Measurements from ENCODE around the gene AMN1. TPM values are rescaled to one million over a fixed set of nuclear protein-coding genes. Genes with fewer than 3 reads are reported as not detected.

Gene AMN1
- total RNA-seq, 1 donor from 2014 or later, result 3.9 TPM

DNA sequence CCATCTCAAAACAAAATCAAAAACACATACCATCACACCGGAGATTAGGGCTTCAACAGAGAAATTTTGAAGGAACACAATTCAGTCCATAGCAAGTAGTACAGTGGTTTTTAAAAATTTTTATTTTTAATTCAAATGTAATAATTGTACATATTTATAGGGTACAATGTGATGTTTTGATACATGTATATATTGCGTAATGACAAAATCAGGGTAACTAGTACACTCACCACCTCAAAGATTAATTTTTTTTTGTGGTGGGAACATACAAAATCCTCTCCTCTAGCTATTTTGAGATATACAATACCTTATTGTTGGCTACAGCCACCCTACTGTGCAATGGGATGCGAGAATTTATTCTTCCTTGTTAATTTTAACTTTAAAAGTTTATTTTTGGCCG is 95.4 kb downstream of the AMN1 start:
- Histone ChIP-seq H3K4me3 (ENCODE audit: insufficient read depth, low read depth, low read length) (no peak overlapping the region), H3K9me3 (ENCODE audit: insufficient read depth, low read depth, low read length) (no peaks in the 10 kb centered on the region), H3K27ac (ENCODE audit: low read depth, low read length) (no peak overlapping the region), H2AFZ (ENCODE audit: low read depth, low read length) (no peak overlapping the region), H4K20me1 (ENCODE audit: insufficient read depth, low read length) (no peaks in the 10 kb centered on the region), H3K9ac (ENCODE audit: low read length) (no peak overlapping the region), H3K4me1 (ENCODE audit: insufficient read depth, low read length) (peaks cover 8% of the 10 kb centered on the region), H3K79me2 (ENCODE audit: insufficient read depth, low read length) (no peaks in the 10 kb centered on the region), H3K4me2 (ENCODE audit: low read length) (no peak overlapping the region), H3K27me3 (ENCODE audit: insufficient read depth, low read length) (no peaks in the 10 kb centered on the region), H3K36me3 (ENCODE audit: insufficient read depth, low read length) (no peaks in the 10 kb centered on the region)
- H3K27me3 Mint-ChIP-seq (ENCODE audit: low read depth, unreplicated experiment), result peaks cover 2% of the 10 kb centered on the region
- H3K27ac Mint-ChIP-seq (ENCODE audit: unreplicated experiment), result no peak overlapping the region
- FAIRE-seq, result no peak
- no peak overlapping the region for H3K4me3 Mint-ChIP-seq (ENCODE audit: unreplicated experiment)
- DNase-seq (ENCODE audit: low read depth), result no peak
- TF ChIP-seq, protein P1, sequence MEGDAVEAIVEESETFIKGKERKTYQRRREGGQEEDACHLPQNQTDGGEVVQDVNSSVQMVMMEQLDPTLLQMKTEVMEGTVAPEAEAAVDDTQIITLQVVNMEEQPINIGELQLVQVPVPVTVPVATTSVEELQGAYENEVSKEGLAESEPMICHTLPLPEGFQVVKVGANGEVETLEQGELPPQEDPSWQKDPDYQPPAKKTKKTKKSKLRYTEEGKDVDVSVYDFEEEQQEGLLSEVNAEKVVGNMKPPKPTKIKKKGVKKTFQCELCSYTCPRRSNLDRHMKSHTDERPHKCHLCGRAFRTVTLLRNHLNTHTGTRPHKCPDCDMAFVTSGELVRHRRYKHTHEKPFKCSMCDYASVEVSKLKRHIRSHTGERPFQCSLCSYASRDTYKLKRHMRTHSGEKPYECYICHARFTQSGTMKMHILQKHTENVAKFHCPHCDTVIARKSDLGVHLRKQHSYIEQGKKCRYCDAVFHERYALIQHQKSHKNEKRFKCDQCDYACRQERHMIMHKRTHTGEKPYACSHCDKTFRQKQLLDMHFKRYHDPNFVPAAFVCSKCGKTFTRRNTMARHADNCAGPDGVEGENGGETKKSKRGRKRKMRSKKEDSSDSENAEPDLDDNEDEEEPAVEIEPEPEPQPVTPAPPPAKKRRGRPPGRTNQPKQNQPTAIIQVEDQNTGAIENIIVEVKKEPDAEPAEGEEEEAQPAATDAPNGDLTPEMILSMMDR (IDR thresholded peaks at IDR 0.05; ENCODE audit: insufficient read depth, low read depth, low read length), result no peak
- no peak for TF ChIP-seq EZH2 (IDR thresholded peaks at IDR 0.05; ENCODE audit: insufficient read depth, low read length)
- H3K4me1 Mint-ChIP-seq (ENCODE audit: low read depth, unreplicated experiment), result no peaks in the 10 kb centered on the region
- no peaks in the 10 kb centered on the region for H3K36me3 Mint-ChIP-seq (ENCODE audit: low read depth, unreplicated experiment)
- H3K9me3 Mint-ChIP-seq (ENCODE audit: unreplicated experiment), result no peaks in the 10 kb centered on the region

DNA sequence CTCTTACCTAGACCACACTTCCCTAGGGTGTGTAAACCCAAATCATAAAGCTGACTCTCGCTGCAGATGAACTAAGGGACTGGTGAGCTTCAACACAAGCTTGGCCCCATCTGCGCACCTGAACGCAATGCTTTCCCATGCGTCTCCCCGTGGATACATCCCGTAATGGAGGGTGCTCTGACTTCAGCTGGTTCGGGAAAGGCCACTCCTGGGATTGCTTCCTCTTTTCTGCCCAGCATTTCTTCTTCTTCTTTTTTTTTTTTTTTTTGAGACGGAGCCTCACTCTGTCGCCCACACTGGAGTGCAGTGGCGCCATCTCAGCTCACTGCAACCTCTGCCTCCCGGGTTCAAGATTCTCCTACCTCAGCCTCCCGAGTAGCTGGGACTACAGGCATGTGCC is 97.0 kb downstream of the AMN1 start:
- no peaks in the 10 kb centered on the region for H3K36me3 ChIP-seq (ENCODE audit: insufficient read depth, low read length)

More for the DNA sequence above, 97.0 kb downstream of the AMN1 start:
- no peak overlapping the region for H3K9ac ChIP-seq (ENCODE audit: low read length)
- FAIRE-seq, result no peak
- H3K27me3 ChIP-seq (ENCODE audit: insufficient read depth, low read length), result no peaks in the 10 kb centered on the region
- Mint-ChIP-seq H3K36me3 (ENCODE audit: low read depth, unreplicated experiment) (no peaks in the 10 kb centered on the region), H3K4me3 (ENCODE audit: unreplicated experiment) (no peak overlapping the region), H3K9me3 (ENCODE audit: unreplicated experiment) (no peaks in the 10 kb centered on the region), H3K27me3 (ENCODE audit: low read depth, unreplicated experiment) (peaks cover 5% of the 10 kb centered on the region), H3K27ac (ENCODE audit: unreplicated experiment) (no peak overlapping the region), H3K4me1 (ENCODE audit: low read depth, unreplicated experiment) (no peaks in the 10 kb centered on the region)
- no peaks in the 10 kb centered on the region for H4K20me1 ChIP-seq (ENCODE audit: insufficient read depth, low read length)
- no peak overlapping the region for H3K27ac ChIP-seq (ENCODE audit: low read depth, low read length)
- H2AFZ ChIP-seq (ENCODE audit: low read depth, low read length), result no peak overlapping the region
- H3K4me2 ChIP-seq (ENCODE audit: low read length), result no peak overlapping the region
- TF ChIP-seq, protein P1 (IDR thresholded peaks at IDR 0.05; ENCODE audit: insufficient read depth, low read depth, low read length), result no peak
- no peak for TF ChIP-seq EZH2 (IDR thresholded peaks at IDR 0.05; ENCODE audit: insufficient read depth, low read length)
- no peak for DNase-seq (ENCODE audit: low read depth)
- H3K9me3 ChIP-seq (ENCODE audit: insufficient read depth, low read depth, low read length), result no peaks in the 10 kb centered on the region
- no peaks in the 10 kb centered on the region for H3K79me2 ChIP-seq (ENCODE audit: insufficient read depth, low read length)
- H3K4me3 ChIP-seq (ENCODE audit: insufficient read depth, low read depth, low read length), result no peak overlapping the region
- peaks cover 8% of the 10 kb centered on the region for H3K4me1 ChIP-seq (ENCODE audit: insufficient read depth, low read length)
